ENCODE results near the gene PLCB1.

Gene PLCB1

GRCh38 chr20:8909596-8909995 is 777.5 kb downstream of the PLCB1 start:
- DNase-seq (ENCODE audit: extremely low read depth in 1 of 2, low read depth in 1 of 2), result no peak

GRCh38 chr20:8912096-8912495 is 780.0 kb downstream of the PLCB1 start:
- DNase-seq (ENCODE audit: extremely low read depth in 1 of 2, low read depth in 1 of 2), result no peak

- no peak for DNase-seq (ENCODE audit: extremely low read depth in 1 of 2, low read depth in 1 of 2)
These were observed 780.7 kb downstream of the PLCB1 start for GRCh38 chr20:8912731-8913130.

GRCh38 chr20:8913456-8913855 is 781.4 kb downstream of the PLCB1 start:
- no peak for DNase-seq (ENCODE audit: extremely low read depth in 1 of 2, low read depth in 1 of 2)

GRCh38 chr20:8914421-8914820 is 782.4 kb downstream of the PLCB1 start:
- no peak for DNase-seq (ENCODE audit: extremely low read depth in 1 of 2, low read depth in 1 of 2)

- no peak for DNase-seq (ENCODE audit: extremely low read depth in 1 of 2, low read depth in 1 of 2)
These were observed 785.0 kb downstream of the PLCB1 start for GRCh38 chr20:8917084-8917483.

- DNase-seq (ENCODE audit: extremely low read depth in 1 of 2, low read depth in 1 of 2), result no peak
These were observed 786.1 kb downstream of the PLCB1 start for GRCh38 chr20:8918145-8918544.

GRCh38 chr20:8924539-8924938 is 792.5 kb downstream of the PLCB1 start:
- no peak for DNase-seq (ENCODE audit: extremely low read depth in 1 of 2, low read depth in 1 of 2)

- DNase-seq (ENCODE audit: extremely low read depth in 1 of 2, low read depth in 1 of 2), result no peak
These were observed 798.7 kb downstream of the PLCB1 start for GRCh38 chr20:8930726-8931125.

- no peak for DNase-seq (ENCODE audit: extremely low read depth in 1 of 2, low read depth in 1 of 2)
These were observed 800.4 kb downstream of the PLCB1 start for GRCh38 chr20:8932192-8933165.

- DNase-seq (ENCODE audit: extremely low read depth in 1 of 2, low read depth in 1 of 2), result no peak
These were observed 801.3 kb downstream of the PLCB1 start for GRCh38 chr20:8933381-8933807.

- no peak for DNase-seq (ENCODE audit: extremely low read depth in 1 of 2, low read depth in 1 of 2)
These were observed 802.3 kb downstream of the PLCB1 start for GRCh38 chr20:8934362-8934761.
